OCI-LY7 (cell line): ENCODE results near the gene RCHY1. TPM values are rescaled to one million over a fixed set of nuclear protein-coding genes. Genes with fewer than 3 reads are reported as not detected.

Source experiments
- BruUV-seq: library from RNA; stranded (reverse); fragments of 400-500 nt; replicated peaks from 2 replicates; lab custom pipeline; 2021; lab: Mats Ljungman, UMichigan
- CTCF ChIA-PET: fragments of 300-600 bp; sonication (Branson Sonifier 250); formaldehyde crosslinking; loops from one replicate; lab custom pipeline; 2022; ENCODE audit warnings: antibody characterized with exemption; ENCODE audit not compliant: unreplicated experiment; lab: Charles Lee
- POLR2A ChIA-PET: fragments of 300-600 bp; sonication (Branson Sonifier 250); formaldehyde crosslinking; loops from one replicate; lab custom pipeline; 2022; ENCODE audit warnings: antibody characterized with exemption; lab: Charles Lee
- DNase-seq: peaks from one replicate; pipeline ENCODE4 v3.0.0-alpha.2; 2015; ENCODE audit warnings: low spot score
- H2AFZ ChIP-seq: fragments of 200-600 bp; sonication (generic), shearing (Covaris generic); 2 replicates; pipeline ENCODE4 v1.6.1; 2014; ENCODE audit warnings: mild to moderate bottlenecking, antibody characterized with exemption, low read length, moderate library complexity
- H3K27ac ChIP-seq: fragments of 200-600 bp; sonication (generic); 2 replicates; pipeline ENCODE4 v1.5.1; 2014; ENCODE audit warnings: mixed run types, low read depth, mild to moderate bottlenecking, moderate library complexity, low read length, inconsistent platforms; ENCODE audit not compliant: poor library complexity, severe bottlenecking
- H3K36me3 ChIP-seq: fragments of 200-600 bp; sonication (generic); 2 replicates; pipeline ENCODE4 v1.6.1; 2014; ENCODE audit warnings: mild to moderate bottlenecking, antibody characterized with exemption, low read length, moderate library complexity, mixed read lengths; ENCODE audit not compliant: insufficient read depth
- H3K4me1 ChIP-seq: fragments of 200-600 bp; sonication (generic); 2 replicates; pipeline ENCODE4 v1.5.1; 2014; ENCODE audit warnings: mild to moderate bottlenecking, low read length; ENCODE audit not compliant: insufficient read depth, poor library complexity, severe bottlenecking
- H3K4me2 ChIP-seq: fragments of 200-600 bp; sonication (generic); 2 replicates; pipeline ENCODE4 v1.6.1; 2014; ENCODE audit warnings: mild to moderate bottlenecking, low read length
- H3K4me3 ChIP-seq: fragments of 200-600 bp; sonication (generic); 2 replicates; pipeline ENCODE4 v1.5.1; 2014; ENCODE audit warnings: mild to moderate bottlenecking, low read depth, low read length; ENCODE audit not compliant: poor library complexity, severe bottlenecking
- H3K79me2 ChIP-seq: fragments of 200-600 bp; sonication (generic); 2 replicates; pipeline ENCODE4 v1.6.1; 2016; ENCODE audit warnings: low read depth, mild to moderate bottlenecking, low read length, moderate library complexity, mixed read lengths; ENCODE audit not compliant: insufficient read depth
- H3K9me2 ChIP-seq: fragments of 200-600 bp; sonication (generic); 2 replicates; pipeline ENCODE4 v1.6.1; 2016; ENCODE audit warnings: mild to moderate bottlenecking, low read length, mixed read lengths; ENCODE audit not compliant: insufficient read depth
- H3K9me3 ChIP-seq: fragments of 200-600 bp; sonication (generic); 2 replicates; pipeline ENCODE4 v1.6.1; 2014; ENCODE audit warnings: mild to moderate bottlenecking, mixed run types, low read length, mixed read lengths
- H4K20me1 ChIP-seq: fragments of 200-600 bp; sonication (generic); 2 replicates; pipeline ENCODE4 v1.6.1; 2014; ENCODE audit warnings: mild to moderate bottlenecking, antibody characterized with exemption, low read length, moderate library complexity, mixed read lengths; ENCODE audit not compliant: insufficient read depth
- EZH2phosphoT487 ChIP-seq: fragments of 200-600 bp; sonication (generic); IDR thresholded peaks from 2 replicates; pipeline ENCODE4 v1.6.1; 2018; ENCODE audit warnings: low read depth, borderline replicate concordance, mild to moderate bottlenecking, mixed run types, antibody characterized with exemption, low read length, moderate library complexity, mixed read lengths
- intact Hi-C: fragments of 100-400 bp; cut with micrococcal nuclease; formaldehyde crosslinking; loops from one replicate; pipeline ENCODE4 v1.10.0; 2022; ENCODE audit not compliant: unreplicated experiment
- total RNA-seq, 2 experiments: library from RNA; depleted of rRNA in 1 of 2; stranded (reverse); fragments of >200 nt in 1 of 2; shearing (Covaris generic) in 1 of 2; gene quantifications; 2 replicates each; pipeline ENCODE4 v1.2.3, GENCODE V29; 2014 to 2022
- TF ChIP-seq, protein P1 (sequence below): fragments of 200-600 bp; sonication (generic); conservative IDR thresholded peaks from 2 replicates; pipeline ENCODE4 v1.5.1; 2014; ENCODE audit warnings: mild to moderate bottlenecking, antibody characterized with exemption, low read length, moderate library complexity, mixed read lengths

RCHY1 gene
- total RNA-seq, 2 experiments from 2014 or later, result 9.2 to 25.5 TPM

DNA sequence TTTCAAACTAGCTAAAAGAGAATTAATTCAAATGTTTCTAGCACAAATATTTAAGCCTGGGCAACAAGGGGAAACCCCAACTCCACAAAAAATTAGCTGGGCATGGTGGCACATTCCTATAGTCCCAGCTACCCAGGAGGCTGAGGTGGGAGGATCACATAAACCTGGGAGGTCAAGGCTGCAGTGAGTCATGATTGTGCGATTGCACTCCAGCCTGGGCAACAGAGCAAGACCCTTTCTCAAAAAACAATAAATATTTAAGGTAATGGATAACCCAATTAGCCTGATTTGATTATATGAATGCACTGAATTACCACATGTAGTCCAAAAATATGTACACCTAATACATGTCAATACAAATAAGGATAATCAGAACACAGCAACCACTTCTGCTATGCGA lies 14.3 kb downstream of the RCHY1 start:
- H3K4me2 ChIP-seq, result no peak overlapping the region
- no TSS peak for BruUV-seq
- ChIA-PET POLR2A (interaction anchor here (1.6 to 4.1 kb wide), 3 partner anchors 11 to 15 kb away, joined by 6 to 18 read pairs (median 6); partner anchors contain the start of genes RCHY1 and THAP6), CTCF (no interaction called here)
- H3K9me2 ChIP-seq, result no peaks in the 10 kb centered on the region
- peaks cover 93% of the 10 kb centered on the region for H3K36me3 ChIP-seq
- H2AFZ ChIP-seq, result no peak overlapping the region
- TF ChIP-seq EZH2phosphoT487, result no peak
- H4K20me1 ChIP-seq, result no peaks in the 10 kb centered on the region; the same call in 1 of the 2 replicates
- intact Hi-C loops, result no loop called here
- no peak overlapping the region for H3K27ac ChIP-seq
- H3K79me2 ChIP-seq, result peaks cover 21% of the 10 kb centered on the region; the same call in 1 of the 2 replicates
- no peaks in the 10 kb centered on the region for H3K4me1 ChIP-seq
- H3K9me3 ChIP-seq, result peaks cover 11% of the 10 kb centered on the region; the same call in 1 of the 2 replicates
- DNase-seq, result no peak
- no peak overlapping the region for H3K4me3 ChIP-seq

DNA sequence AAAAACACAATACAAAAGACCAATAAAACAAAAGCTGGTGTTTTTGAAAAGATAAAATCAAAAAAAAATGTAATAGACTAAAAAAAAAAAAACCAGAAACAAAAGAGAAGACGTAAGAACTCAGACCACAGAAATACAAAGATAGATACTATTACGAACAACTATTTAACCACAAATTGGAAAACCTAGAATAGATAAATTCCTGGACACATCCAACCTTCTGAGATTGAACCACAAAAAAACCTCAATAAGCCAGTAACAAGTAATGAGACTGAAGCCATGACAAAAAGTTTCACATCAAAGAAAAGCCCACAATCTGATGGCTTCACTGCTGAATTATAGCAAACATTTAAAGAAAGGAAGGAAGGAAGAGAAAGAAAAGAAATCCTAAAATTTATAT lies 16.2 kb downstream of the RCHY1 start:
- Histone ChIP-seq H3K27ac (no peak overlapping the region), H3K9me2 (no peaks in the 10 kb centered on the region), H2AFZ (no peak overlapping the region), H4K20me1 (no peaks in the 10 kb centered on the region; the same call in 1 of the 2 replicates), H3K79me2 (peaks cover 21% of the 10 kb centered on the region; the same call in 1 of the 2 replicates), H3K36me3 (peaks cover 90% of the 10 kb centered on the region), H3K4me2 (no peak overlapping the region), H3K9me3 (peaks cover 11% of the 10 kb centered on the region; the same call in 1 of the 2 replicates), H3K4me3 (no peak overlapping the region), H3K4me1 (no peaks in the 10 kb centered on the region)
- CTCF ChIA-PET, result no interaction called here
- DNase-seq, result no peak
- intact Hi-C loops, result no loop called here
- BruUV-seq, result no TSS peak
- TF ChIP-seq EZH2phosphoT487, result no peak
- TF ChIP-seq, protein P1, sequence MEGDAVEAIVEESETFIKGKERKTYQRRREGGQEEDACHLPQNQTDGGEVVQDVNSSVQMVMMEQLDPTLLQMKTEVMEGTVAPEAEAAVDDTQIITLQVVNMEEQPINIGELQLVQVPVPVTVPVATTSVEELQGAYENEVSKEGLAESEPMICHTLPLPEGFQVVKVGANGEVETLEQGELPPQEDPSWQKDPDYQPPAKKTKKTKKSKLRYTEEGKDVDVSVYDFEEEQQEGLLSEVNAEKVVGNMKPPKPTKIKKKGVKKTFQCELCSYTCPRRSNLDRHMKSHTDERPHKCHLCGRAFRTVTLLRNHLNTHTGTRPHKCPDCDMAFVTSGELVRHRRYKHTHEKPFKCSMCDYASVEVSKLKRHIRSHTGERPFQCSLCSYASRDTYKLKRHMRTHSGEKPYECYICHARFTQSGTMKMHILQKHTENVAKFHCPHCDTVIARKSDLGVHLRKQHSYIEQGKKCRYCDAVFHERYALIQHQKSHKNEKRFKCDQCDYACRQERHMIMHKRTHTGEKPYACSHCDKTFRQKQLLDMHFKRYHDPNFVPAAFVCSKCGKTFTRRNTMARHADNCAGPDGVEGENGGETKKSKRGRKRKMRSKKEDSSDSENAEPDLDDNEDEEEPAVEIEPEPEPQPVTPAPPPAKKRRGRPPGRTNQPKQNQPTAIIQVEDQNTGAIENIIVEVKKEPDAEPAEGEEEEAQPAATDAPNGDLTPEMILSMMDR, result no peak
- POLR2A ChIA-PET, result interaction anchor here (4.1 kb wide), 1 partner anchor 16 kb away, joined by 18 read pairs; the partner anchor contains the start of genes RCHY1 and THAP6

DNA sequence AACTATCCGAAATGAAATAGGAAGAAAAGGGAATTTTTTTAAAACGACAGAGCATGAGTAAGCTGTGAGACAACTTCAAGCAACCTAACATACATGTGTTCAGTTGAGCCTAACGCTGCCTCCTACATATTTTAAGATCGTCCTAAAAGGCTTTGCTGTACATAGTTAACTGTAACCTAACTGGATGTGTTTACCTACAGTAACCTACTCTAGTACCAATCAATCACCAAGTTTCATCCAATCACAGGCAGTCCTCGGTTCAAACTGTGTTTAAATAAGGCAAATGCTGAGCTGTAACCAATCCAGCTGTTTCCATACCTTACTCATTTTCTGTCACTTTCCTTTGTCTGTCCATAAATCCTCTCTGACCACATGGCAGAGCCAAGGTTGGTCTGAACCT lies 17.1 kb downstream of the RCHY1 start:
- POLR2A ChIA-PET, result interaction anchor here (0.6 to 4.1 kb wide), 5 partner anchors 14 to 28 kb away, joined by 3 to 18 read pairs (median 5); partner anchors contain the start of genes RCHY1 and THAP6
- intact Hi-C loops, result no loop called here

More for the DNA sequence above, 17.1 kb downstream of the RCHY1 start:
- TF ChIP-seq, protein P1, result no peak
- no peak for TF ChIP-seq EZH2phosphoT487
- H3K79me2 ChIP-seq, result peaks cover 21% of the 10 kb centered on the region; the same call in 1 of the 2 replicates
- H3K4me1 ChIP-seq, result no peaks in the 10 kb centered on the region
- no peak for DNase-seq
- no peaks in the 10 kb centered on the region; the same call in 1 of the 2 replicates for H4K20me1 ChIP-seq
- no peak overlapping the region for H2AFZ ChIP-seq
- no peak overlapping the region for H3K4me2 ChIP-seq
- H3K9me2 ChIP-seq, result no peaks in the 10 kb centered on the region
- no peak overlapping the region for H3K4me3 ChIP-seq
- BruUV-seq, result no TSS peak
- peaks cover 11% of the 10 kb centered on the region; the same call in 1 of the 2 replicates for H3K9me3 ChIP-seq
- no peak overlapping the region for H3K27ac ChIP-seq
- H3K36me3 ChIP-seq, result peaks cover 90% of the 10 kb centered on the region
- CTCF ChIA-PET, result no interaction called here
